NCI-H146 treated with DMSO at 0.1 percent for 48 hours (cell line): Measurements from ENCODE around the gene PRRX2.

Experiments used
- DNase-seq: peaks from one replicate; lab custom pipeline; 2025; ENCODE audit not compliant: unreplicated experiment; lab: John Stamatoyannopoulos, UW

PRRX2 gene

GRCh38 chr9:129677456-129677855 is 12.0 kb downstream of the PRRX2 start:
- no peak for DNase-seq

GRCh38 chr9:129678844-129679243 is 13.4 kb downstream of the PRRX2 start:
- no peak for DNase-seq

- DNase-seq, result no peak
Measured at GRCh38 chr9:129679537-129679936, 14.1 kb downstream of the PRRX2 start.

- no peak for DNase-seq
Measured at GRCh38 chr9:129681924-129682323, 16.5 kb downstream of the PRRX2 start.

- no peak for DNase-seq
Measured at GRCh38 chr9:129682381-129682780, 16.9 kb downstream of the PRRX2 start.

GRCh38 chr9:129685220-129685932 is 19.9 kb downstream of the PRRX2 start:
- no peak for DNase-seq

- no peak for DNase-seq
Measured at GRCh38 chr9:129685933-129686259, 20.4 kb downstream of the PRRX2 start.

GRCh38 chr9:129686736-129687135 is 21.3 kb downstream of the PRRX2 start:
- no peak for DNase-seq

GRCh38 chr9:129687391-129687790 is 21.9 kb downstream of the PRRX2 start:
- DNase-seq, result no peak

GRCh38 chr9:129688285-129689043 is 23.0 kb downstream of the PRRX2 start:
- DNase-seq, result no peak

- DNase-seq, result no peak
Measured at GRCh38 chr9:129692534-129692933, 27.1 kb downstream of the PRRX2 start.

- DNase-seq, result no peak
Measured at GRCh38 chr9:129693741-129694140, 28.3 kb downstream of the PRRX2 start.

- no peak for DNase-seq
Measured at GRCh38 chr9:129694243-129694646, 28.8 kb downstream of the PRRX2 start.

- DNase-seq, result no peak
Measured at GRCh38 chr9:129695870-129696269, 30.4 kb downstream of the PRRX2 start.

- DNase-seq, result no peak
Measured at GRCh38 chr9:129696944-129697655, 31.7 kb downstream of the PRRX2 start.

GRCh38 chr9:129697656-129698253 is 32.3 kb downstream of the PRRX2 start:
- no peak for DNase-seq

GRCh38 chr9:129698254-129698757 is 32.9 kb downstream of the PRRX2 start:
- DNase-seq, result no peak

GRCh38 chr9:129701054-129701453 is 35.6 kb downstream of the PRRX2 start:
- DNase-seq, result no peak

- DNase-seq, result no peak
Measured at GRCh38 chr9:129701549-129701948, 36.1 kb downstream of the PRRX2 start.

- no peak for DNase-seq
Measured at GRCh38 chr9:129702589-129703520, 37.4 kb downstream of the PRRX2 start.
